Fibroblast of mammary gland (primary cell): ENCODE data around the gene MEP1A.
"Not testable (repeated sequence)": the region's sequence is repeated elsewhere in the genome, so short reads cannot be mapped to it uniquely, and the experiment has no call there.

Experiments used
- DNase-seq: peaks from one replicate; pipeline ENCODE4 v3.0.0-alpha.2; 2010; ENCODE audit warnings: low read depth
- H3K4me3 ChIP-seq: 2 replicates; pipeline ENCODE4 v1.5.1; 2011; ENCODE audit warnings: low read depth, mild to moderate bottlenecking, low read length, moderate library complexity; ENCODE audit not compliant: control insufficient read depth
- CTCF ChIP-seq: conservative IDR thresholded peaks from 2 replicates; pipeline ENCODE4 v1.5.1; 2011; ENCODE audit warnings: low read depth, low read length, inconsistent platforms; ENCODE audit not compliant: control insufficient read depth, insufficient read depth

The MEP1A gene

DNA sequence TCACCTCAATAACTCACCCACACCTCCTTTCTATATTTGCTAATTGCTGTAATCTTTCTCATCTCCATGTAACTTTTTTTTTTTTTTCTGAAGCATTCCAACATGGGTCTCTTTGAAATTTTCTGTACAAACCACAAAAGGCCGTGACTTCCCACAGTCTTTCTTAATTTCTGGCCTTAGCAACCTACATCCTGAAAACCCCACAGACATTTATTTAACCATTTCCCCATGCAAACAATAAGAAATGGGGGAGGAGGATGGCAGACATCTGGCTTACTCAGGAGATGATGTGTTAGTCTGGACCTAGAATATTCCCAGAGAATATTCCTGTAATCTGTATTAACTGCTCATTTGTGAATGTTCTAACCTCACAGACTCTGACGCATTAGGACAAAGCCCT, 57.6 kb downstream of the MEP1A start:
- peak; percentile 28 for DNase-seq
- TF ChIP-seq CTCF = no peak
- H3K4me3 ChIP-seq = no peak overlapping the region

DNA sequence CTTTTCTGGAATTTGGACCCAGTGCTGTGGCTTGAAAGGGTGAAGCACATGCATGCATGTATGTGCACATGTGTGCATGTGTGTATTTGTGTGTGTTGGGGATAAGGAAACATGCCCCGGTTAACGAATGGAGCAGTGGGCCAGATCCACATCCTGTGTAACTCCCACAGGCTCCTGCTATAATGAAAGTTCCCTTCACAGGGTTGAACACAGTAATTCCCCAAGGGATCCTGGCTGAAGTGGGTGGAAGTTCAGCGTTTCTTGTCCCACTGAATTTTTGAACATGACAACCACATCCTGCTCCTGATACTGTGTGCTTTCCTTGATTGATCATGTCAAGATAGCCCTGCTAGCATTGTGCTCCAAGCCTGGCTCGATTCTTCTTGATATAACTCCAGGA, 58.4 kb downstream of the MEP1A start:
- DNase-seq = peak; percentile 20
- not testable (repeated sequence) for H3K4me3 ChIP-seq

DNA sequence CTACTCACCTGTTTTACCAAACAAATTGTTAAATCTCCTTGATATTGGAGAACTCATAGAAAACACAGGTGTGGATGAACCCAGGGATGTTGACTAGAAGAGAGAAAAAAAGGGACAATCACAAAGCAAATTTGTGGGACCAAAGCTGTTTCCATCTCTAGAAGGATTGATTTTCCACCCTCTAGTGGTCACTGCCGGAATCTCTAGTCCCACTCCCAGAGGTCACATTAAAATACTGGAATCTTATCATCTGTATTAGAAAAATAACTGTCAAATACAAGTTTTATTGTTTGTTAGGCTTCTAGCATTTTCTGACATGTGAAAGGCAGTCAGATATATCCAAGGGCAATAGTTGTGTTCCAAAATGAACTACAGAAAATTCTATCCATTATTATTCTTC, 62.8 kb downstream of the MEP1A start:
- peak; percentile 21 for DNase-seq
- peak; percentile 73 for TF ChIP-seq CTCF
- not testable (repeated sequence) for H3K4me3 ChIP-seq

DNA sequence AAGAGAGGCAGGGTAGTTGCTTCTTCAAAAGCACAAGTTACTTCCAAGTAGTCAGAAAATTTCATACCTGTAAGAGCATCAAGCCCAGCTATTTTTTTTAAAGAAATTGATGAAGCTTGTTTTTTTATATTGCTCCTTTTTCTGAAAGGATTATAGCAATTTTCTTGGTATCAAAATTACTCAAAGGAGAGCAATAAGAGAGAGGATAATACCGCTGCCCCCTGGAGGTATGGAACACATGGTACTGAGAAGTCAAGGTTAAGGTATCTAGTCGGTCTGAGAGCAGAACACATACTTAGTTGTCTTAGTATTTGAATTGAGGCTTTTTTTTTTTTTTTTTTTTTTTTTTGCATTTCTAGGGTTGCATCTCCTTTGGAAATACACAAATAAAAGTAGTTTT, 69.2 kb downstream of the MEP1A start:
- no peak overlapping the region for H3K4me3 ChIP-seq
- no peak for TF ChIP-seq CTCF

GRCh38 chr6:46863791-46864190, 70.6 kb downstream of the MEP1A start:
- DNase-seq = no peak
- H3K4me3 ChIP-seq = no peak overlapping the region
- TF ChIP-seq CTCF = no peak

More for the DNA sequence above, 69.2 kb downstream of the MEP1A start:
- no peak for DNase-seq

GRCh38 chr6:46865221-46865620, 72.0 kb downstream of the MEP1A start:
- no peak for DNase-seq
- no peak for TF ChIP-seq CTCF
- H3K4me3 ChIP-seq = no peak overlapping the region

- no peak overlapping the region for H3K4me3 ChIP-seq
- DNase-seq = peak; percentile 26
- no peak for TF ChIP-seq CTCF
Measured at GRCh38 chr6:46867411-46867810, 74.2 kb downstream of the MEP1A start.
